COLO668 (cell line): ENCODE data around the gene STPG3.

Experiments used
- DNase-seq: peaks from one replicate; lab custom pipeline; 2025; ENCODE audit not compliant: unreplicated experiment; lab: John Stamatoyannopoulos, UW

Gene STPG3

GRCh38 chr9:137278061-137278701, 27.1 kb downstream of the STPG3 start:
- no peak for DNase-seq

- DNase-seq, result no peak
These were observed 27.9 kb downstream of the STPG3 start for GRCh38 chr9:137278721-137279711.

GRCh38 chr9:137279741-137280473, 28.8 kb downstream of the STPG3 start:
- DNase-seq, result no peak

GRCh38 chr9:137280474-137281344, 29.6 kb downstream of the STPG3 start:
- DNase-seq, result no peak

- DNase-seq, result no peak
These were observed 30.4 kb downstream of the STPG3 start for GRCh38 chr9:137281345-137282116.

- DNase-seq, result peak; percentile 75
These were observed 35.9 kb downstream of the STPG3 start for GRCh38 chr9:137286975-137287383.

GRCh38 chr9:137293094-137293481, 42.0 kb downstream of the STPG3 start:
- no peak for DNase-seq

- DNase-seq, result no peak
These were observed 42.5 kb downstream of the STPG3 start for GRCh38 chr9:137293482-137294090.

- DNase-seq, result peak; percentile 67
These were observed 43.1 kb downstream of the STPG3 start for GRCh38 chr9:137294091-137294680.

GRCh38 chr9:137294681-137295237, 43.7 kb downstream of the STPG3 start:
- peak; percentile 68 for DNase-seq

GRCh38 chr9:137295238-137295811, 44.2 kb downstream of the STPG3 start:
- DNase-seq, result peak; percentile 67

- peak; percentile 42 for DNase-seq
These were observed 45.0 kb downstream of the STPG3 start for GRCh38 chr9:137295849-137296669.

- DNase-seq, result no peak
These were observed 45.9 kb downstream of the STPG3 start for GRCh38 chr9:137296670-137297664.

GRCh38 chr9:137297966-137298365, 46.9 kb downstream of the STPG3 start:
- DNase-seq, result peak; percentile 24

GRCh38 chr9:137298401-137299202, 47.5 kb downstream of the STPG3 start:
- no peak for DNase-seq
